Inflammatory macrophage treated with lipopolysaccharide for 4 hours (primary cell): ENCODE data around the gene FAM171A1.
"Not testable (repeated sequence)": the region's sequence is repeated elsewhere in the genome, so short reads cannot be mapped to it uniquely, and the experiment has no call there.

ENCODE experiments used
- DNase-seq: peaks from one replicate; pipeline ENCODE4 v3.0.0-alpha.2; 2020

Gene FAM171A1

DNA sequence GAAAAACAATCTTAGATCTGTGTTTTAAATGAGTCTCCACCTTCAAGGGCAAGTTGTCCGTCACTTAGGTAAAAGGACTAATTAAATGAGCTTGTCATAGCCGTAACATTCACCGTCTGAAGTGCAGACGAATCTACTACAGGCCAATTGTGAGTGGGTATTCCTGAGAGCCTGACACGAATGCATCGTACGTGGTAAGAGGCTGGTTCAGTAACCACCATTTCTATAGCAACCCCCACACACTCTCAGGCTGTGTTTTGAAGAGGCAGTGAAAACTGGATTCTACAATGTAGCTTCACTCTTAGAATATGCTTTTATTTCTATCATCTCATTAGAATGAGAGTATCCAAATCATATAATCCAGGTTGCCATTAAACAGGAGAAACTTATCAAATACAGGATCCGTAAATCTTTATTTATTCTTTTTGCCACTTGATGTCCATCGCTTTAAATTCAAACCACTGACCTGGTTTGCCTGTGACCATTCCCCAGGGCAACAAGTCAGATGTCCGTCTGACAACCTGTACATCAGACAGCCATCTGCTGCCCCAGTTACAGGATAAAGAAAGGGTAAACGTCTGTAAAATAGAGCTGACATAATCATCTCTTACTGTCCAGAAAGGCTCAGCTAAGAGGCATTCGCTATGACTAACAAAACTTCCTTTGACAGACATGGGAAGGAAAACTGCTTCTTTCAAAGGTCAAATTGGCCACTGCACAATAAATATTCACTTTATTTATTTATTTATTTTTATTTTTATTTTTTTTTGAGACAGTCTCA lies 132.3 kb downstream of the FAM171A1 start:
- DNase-seq = no peak

DNA sequence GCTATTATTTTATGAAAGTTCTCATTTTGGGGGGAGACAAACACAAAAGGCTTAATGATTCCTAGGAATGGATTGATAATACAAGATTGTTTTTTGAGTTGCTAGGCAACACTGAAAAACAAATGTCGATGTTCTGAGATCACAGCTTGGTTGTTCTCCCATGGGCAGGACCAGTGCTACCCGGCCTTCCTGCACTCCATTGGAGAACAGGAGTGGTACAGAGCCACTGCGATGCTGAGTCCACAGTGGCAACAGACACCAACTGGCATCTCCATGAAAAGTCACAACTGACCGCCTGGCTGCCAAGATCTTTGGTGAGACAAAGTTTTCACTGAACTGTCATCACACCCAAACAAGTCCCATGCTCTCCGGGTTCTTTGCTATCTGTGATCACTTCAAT lies 133.7 kb downstream of the FAM171A1 start:
- no peak for DNase-seq

DNA sequence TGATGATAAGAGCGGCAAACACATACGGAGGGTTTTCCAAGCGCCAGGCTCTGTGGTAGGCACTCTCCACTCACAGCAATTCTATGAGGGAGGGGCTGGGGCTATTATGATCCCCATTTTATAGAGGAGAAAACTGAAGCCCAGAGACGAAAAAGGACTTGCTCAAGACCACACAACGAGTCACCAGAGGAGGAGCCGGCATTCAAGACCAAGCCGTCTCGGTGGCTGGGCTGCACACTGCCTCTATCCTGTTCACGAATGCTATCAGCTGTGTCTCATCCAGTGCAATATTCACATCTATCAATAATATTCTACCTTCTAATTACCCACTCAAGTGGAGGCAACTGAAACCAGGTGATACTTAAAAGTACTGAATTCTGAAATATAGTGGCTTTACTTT lies 134.7 kb downstream of the FAM171A1 start:
- no peak for DNase-seq

DNA sequence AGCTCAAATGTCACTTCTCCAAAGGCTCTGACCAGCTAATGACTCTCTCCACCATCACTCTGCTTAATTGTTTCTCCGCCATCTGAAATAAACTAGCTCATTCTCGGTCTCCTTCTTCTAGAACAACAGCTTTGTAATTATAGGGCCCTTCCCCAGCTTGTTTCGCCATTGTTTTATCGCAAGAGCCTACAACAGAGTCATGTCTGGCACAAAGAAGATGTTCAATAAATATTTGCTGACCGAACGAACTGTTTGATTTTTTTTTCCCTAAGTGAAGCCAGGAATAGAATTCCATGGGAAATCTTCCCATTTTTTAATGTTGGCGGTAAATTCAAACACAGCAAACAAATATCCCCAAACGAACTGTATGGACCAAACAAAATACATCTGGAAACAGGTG lies 138.8 kb downstream of the FAM171A1 start:
- no peak for DNase-seq

DNA sequence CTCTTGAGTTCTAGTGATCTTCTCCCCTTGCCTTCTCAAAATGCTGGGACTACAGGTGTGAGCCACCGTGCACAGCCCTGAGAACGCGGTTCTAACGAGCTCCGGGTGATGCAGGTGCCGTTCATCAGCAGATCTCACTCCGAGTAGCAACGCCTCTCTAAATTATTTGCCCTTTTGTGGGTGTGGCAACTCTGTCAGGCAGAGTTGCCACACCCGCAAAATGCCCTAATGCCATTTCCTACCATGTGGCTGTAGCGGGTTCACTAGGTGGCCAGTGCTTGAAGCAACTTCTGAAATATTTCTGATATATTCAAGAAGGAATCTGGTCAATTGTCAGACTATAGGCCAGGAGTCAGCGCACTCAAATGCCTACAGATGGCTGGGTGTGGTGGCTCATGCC lies 139.7 kb downstream of the FAM171A1 start:
- no peak for DNase-seq

DNA sequence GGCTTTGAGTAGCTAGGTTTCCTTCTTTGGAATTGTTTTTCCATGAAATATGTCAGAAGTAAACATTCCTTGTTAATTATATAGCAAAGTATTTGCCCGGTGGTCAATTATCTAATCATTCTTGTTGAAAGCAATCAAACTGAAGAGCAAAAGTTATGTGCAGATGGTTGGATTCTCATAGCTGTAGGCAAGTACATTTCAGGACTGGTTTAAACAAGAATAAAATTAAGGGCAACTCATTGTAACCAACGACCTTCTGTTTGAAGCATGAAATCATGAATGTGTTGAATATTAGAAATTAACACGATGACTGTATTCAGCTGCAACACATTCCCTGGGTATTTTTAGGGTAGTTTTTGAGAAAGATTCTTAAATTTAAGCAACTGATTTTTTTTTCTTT lies 140.8 kb downstream of the FAM171A1 start:
- no peak for DNase-seq

DNA sequence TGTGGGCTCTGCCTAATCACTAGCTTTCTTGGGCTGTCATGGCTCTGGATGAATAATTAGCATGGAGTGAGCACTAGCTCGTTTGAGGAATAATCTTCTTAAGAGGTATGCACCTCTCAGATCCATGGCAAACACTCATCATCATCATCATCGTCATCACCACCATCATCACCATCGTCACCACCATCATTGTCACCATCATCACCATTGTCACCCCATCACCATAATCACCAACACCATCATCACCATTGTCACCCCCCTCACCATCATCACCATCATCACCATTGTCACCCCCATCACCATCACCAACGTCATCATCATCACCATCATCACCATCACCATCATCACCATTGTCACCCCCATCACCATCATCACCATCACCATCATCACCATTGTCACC lies 141.8 kb downstream of the FAM171A1 start:
- DNase-seq = no peak

DNA sequence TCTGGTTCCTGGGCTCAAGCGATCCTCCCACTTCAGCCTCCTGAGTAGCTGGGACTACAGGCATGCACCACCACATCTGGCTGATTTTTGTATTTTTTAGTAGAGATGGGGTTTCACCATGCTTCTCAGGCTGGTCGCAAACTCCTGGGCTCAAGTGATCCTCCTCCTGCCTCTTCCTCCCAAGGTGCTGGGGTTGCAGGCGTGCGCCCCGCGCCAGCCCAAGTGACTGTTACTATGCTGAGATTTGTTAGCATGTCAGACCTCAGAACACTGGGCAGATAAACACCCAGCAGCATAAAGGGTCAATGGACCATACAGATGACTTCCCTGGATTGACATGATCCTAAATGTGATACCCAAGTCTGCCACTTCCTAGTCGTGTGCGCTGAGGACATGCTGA lies 142.7 kb downstream of the FAM171A1 start:
- no peak for DNase-seq

DNA sequence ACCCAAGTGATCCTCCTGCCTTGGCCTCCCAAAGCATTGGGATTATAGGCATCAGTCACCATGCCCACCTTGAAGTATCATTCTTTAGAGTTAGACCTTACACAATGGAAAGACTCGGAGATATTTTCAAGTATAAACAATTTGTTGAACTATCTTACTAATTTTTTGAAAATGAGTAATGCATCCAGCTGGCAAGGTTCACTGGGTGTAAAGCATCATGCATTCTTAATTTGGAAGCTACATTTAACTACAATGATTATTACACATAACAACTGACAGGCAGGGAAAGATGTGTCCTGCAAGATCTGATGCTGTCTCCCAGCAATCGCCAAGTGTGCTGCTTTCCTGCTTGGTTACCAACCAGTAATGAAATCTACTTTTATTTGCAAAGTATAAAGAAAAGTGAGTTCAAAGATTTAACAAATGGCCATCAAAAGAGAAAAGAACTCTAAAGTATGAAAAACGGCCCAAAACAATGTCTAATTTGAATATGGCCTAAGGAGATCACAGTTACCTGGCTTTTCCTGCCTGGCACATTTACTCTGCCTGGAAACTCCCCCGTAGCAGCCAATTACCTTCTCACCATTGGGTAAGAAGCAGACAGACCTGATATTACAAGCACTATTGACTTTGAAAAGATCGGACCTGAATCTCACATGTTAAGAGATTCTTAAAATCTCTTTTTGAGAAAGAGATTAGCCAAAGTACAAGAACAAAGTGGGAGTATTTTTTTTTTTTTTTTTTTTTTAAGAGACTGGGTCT lies 143.3 kb downstream of the FAM171A1 start:
- DNase-seq = no peak

DNA sequence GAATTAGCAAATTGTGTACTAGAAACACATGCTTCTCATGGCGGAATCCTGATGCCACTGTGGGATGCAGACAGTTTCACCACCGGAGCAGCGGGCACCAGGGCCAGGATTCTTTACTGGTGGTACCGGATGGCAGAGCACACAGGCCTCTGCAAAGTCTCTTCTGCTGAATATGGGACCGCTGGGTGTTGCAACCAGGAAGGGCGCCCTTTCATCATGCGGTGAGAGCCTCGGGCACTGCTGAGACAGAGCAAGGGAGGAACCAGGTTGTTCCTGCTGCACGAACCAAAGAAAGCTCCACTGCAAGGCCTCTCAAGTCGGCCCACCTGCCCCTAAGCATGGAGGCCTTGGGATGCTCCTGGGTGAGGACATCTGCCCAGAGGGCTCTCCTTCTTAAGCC lies 145.6 kb downstream of the FAM171A1 start:
- no peak for DNase-seq

DNA sequence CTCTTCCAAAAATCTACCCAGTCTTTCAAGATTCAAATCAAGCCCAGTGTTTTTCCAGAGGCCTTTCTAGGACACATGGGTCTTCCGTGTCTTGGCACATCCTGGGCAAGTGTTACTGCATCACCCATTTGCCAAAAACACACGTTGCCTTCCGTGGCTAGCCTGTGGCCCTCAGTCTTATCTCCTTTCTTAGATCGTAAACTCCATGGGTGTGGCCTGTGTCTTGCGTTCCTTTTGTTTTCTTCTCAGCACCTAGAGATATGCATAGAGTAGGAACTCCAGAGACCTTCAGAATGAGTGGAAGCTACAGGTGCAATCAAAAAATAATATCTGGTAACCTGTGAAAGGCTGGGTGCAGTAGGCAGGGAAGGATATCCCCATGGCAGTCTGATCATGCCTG lies 146.1 kb downstream of the FAM171A1 start:
- DNase-seq = no peak

DNA sequence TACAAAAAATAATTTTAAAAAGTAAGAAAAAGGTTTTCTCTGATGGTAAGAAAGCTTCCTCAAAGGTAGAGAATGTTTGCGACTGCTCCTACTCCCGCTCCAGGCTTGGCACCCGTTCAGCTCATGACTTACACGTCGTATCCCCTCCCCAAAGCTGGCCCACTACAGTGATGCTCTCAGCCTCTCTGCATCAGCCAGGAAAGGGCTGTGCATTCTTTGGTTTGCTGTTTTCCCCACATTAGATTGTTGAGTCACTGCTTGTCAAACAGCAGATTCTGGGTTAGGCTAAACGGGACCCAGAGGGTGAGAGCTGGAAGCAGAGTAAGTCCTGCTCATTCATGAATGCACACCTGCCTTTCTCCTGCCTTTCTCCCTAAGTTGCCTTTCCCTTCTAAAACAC lies 147.9 kb downstream of the FAM171A1 start:
- DNase-seq = no peak

DNA sequence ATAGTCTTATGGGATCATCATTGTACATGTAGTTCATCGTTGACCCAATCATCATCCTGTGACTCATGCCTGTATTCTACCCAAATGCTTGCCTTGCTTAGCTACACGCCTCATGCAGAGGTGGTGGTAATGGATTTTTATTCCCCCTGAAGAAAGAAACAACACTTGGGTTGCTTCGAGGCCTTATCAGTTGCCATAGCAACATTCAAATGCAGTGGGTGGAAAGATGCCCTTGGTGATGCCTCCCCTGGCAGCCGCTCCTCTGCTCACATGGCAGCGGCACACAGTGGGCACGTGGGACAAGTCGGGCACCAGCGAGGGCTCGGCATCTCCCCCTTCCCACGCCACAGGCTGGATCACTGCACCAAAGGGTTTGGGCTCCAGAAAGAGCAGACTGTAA lies 148.6 kb downstream of the FAM171A1 start:
- DNase-seq = no peak

DNA sequence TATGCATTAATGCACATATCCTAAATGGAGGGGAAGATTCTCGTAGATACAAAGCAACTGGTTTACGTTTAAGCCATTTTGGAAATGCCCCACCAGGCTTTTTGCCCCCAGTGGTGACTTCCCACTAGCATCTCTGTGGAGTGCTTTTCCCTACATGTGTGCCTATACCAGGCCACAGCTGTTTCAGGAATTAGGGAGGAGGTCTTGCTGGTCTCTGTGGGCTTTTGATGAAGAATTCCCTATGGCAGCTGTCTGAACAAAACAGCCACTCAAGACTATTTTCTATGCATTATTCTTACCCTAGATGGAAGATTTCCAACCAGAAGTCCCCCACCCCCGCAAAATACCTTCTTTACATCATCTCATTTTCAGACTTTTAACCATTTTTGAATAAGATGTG lies 150.6 kb downstream of the FAM171A1 start:
- no peak for DNase-seq

DNA sequence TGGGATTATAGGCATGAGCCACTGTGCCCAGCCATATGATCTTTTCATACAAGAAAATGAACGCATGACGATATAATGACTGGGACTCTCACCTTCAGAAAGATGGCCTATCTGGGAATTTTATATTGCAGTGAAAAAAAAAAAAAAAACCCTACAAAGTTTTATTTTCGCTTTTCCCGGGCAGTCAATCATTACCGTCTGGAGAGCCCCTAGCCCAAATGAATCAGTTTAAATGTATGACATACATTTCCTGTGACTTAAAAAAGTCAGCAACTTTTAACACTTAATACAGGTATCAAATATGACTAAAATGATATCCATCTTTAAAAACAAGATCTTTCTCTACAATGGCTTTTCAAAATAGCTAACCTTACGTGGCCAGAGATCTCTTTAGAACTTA lies 154.4 kb downstream of the FAM171A1 start:
- DNase-seq = no peak

DNA sequence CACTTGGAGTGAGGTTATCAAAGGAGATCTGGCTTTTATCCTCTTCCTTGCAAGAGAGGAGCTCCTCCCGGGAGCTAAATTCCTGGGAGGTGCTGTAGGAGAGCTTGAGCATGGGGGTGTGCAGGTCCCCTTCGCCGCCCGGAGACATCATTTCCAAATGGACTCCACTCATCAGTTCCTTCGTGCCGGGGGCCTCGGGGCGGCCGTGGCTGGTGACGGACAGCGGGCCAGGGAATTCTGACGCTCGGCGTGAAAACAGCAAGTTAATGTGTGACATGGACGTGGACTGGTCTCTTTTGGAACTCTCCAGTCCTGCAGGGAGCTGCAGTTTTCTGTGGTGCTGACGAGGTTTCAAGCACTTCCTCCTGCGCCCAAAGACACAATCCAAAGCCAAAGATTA lies 156.9 kb downstream of the FAM171A1 start:
- DNase-seq = no peak

DNA sequence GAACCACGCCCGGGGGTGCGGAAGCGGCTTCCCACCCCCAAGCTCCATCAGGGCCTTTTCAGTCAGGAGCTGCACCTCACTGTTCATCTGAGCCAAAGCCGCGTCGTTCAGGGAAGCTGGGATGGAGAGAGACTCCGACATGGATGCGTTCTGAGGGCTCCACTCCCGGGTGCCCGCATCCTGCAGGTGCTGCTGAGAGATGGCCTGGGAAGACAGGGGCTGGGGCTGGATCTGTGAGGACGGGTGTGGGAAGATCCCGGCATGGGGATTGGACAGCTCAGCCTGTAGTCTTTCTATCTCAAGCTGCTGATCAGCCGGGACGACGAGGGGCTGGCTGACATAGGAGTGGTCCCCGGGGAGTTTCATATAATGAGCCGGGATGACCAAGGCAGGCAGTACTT lies 157.6 kb downstream of the FAM171A1 start:
- no peak for DNase-seq

DNA sequence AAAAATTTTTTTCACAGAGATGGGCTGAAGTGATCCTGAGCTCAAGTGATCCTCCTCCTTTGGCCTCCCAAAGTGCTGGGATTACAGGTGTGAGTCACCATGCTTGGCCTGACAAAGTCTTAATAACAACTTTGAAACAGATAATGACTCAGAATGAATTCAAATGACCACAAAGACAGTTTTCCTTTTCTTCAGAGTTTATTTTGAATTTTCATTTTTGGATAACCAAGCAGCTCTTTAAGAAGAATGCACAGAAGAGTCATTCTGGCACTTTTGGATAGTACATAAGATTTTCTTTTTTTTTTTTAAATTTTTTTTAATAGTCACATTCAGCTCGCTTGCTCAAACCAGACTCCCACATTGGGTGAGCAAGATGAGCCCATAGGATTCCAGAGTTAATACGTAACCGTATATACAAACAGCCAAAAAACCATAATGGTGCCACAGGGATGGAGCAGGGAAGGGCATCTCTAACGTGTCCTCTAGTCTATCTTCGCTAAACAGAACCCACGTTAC lies 159.6 kb downstream of the FAM171A1 start:
- DNase-seq = no peak

DNA sequence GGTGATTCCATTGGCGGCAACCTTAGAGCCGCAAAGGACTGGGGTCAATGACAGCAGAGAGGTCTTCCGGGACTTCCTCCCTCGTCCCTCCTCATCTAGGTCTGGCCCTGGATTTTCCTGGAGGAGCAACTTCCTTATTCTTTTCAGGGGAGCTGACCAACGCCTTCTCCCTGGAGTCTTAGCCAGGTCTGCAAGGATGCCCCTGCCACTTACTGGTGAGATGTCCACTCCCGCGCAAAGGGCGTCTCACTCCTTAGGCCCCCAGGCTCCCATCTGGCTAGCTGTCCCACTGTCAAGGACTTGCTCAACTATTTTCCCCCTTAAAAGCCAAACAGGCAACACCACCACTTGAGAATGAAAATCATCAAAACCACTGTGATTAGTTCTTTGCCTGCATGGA lies 160.6 kb downstream of the FAM171A1 start:
- no peak for DNase-seq

DNA sequence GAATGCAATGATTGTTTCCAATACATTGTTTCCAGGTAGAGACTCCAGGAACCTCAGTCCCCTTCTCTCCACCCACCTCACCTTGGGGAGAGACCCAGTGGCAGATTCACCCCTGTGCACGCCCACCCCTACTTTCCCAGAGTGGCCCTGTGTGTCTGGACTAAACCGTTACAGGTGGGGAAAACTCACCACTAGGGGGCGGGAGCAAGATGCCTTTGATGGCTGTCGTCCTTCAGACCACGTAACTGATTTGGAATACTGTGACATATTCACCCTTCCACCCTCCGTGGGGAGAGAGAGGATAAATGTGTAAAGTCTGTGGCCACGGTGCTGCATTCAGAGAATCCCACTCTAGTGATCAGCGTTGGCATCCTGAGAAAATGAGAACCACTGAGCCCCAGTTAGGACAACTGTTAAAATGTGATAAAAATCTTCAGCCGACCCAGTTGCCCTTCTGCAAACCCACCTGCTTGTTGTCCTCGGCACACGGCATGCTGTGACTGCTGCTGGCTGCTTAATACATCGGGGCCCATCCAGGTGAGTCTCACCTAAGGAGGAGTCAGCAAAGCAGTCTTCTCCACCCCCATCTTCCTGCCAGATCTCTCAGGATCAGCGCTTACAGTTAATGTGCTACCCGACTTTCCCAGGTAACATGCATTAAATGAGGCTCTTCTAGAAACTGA lies 161.1 kb downstream of the FAM171A1 start:
- DNase-seq = peak; percentile 57

DNA sequence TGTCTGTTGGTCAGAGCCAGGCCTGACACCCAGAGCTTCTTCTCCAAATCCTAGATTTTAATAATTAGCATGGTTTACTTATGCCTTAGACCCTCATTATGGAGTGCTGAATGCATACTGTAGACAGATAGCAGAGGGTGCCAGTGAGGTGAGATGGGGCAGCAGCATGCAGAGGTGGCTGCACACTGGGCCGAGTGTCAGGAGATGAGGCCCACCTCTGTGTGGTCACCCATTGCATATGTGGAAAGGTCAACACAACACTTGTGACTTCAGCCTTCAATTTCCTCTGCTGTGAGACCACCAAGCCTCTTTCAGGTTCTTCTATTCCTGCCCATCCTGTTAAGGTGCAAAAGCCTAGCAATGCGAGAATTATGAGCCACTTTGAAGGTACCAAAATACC lies 162.9 kb downstream of the FAM171A1 start:
- DNase-seq = no peak

DNA sequence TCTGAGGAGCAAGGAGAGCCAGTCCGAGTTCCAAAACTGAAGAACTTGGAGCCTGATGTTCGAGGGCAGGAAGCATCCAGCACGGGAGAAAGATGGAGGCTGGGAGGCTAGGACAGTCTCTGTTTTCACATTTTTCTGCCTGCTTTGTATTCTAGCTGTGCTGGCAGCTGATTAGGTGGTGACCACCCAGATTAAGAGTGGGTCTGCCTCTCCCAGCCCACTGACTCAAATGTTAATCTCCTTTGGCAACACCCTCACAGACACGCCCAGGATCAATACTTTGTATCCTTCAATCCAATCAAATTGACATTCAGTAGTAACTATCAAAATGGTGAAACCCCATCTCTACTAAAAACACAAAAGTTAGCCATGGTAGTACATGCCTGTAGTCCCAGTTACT lies 163.7 kb downstream of the FAM171A1 start:
- DNase-seq = not testable (repeated sequence)

DNA sequence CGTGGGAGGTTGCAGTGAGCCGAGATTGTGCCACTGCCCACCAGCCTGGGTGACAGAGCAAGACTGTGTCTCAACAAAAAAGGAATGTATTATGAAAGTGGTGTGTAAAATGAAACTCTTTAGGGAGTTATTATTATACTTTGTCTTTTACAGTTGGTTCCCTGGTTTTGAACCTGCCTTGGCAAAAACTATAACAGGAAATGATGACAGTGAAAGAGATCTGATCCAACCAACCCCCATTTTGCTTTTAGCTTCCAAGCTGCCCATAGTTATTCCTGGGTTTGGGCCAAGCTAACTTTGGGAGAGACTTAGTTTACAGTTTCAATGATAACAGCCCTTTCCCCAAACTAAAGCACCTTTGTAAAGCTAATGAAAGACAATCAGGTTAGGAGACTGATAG lies 168.4 kb downstream of the FAM171A1 start:
- peak; percentile 5 for DNase-seq

DNA sequence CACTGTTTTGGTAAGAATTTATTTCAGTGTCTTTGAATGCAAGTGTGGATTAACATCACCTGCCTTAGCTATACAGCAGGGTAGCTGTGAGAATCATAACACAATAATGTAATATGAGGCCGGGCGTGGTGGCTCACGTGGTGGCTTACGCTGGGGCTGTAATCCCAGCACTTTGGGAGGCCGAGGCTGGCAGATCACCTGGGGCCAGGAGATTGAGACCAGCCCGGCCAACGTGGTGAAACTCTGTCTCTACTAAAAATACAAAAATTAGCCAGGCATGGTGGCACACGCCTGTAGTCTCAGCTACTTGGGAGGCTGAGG lies 168.8 kb downstream of the FAM171A1 start:
- not testable (repeated sequence) for DNase-seq
